ENCODE results near the gene C1QL1. TPM values are rescaled to one million over a fixed set of nuclear protein-coding genes. Genes with fewer than 3 reads are reported as not detected.

The C1QL1 gene
- total and polyA plus RNA-seq, 9 of the 15 experiments (the other 6 are each of a cell fraction or from before 2014, with no cell fraction given), result 0.07 to 0.12 (median 0.09) TPM; not detected in 6

DNA sequence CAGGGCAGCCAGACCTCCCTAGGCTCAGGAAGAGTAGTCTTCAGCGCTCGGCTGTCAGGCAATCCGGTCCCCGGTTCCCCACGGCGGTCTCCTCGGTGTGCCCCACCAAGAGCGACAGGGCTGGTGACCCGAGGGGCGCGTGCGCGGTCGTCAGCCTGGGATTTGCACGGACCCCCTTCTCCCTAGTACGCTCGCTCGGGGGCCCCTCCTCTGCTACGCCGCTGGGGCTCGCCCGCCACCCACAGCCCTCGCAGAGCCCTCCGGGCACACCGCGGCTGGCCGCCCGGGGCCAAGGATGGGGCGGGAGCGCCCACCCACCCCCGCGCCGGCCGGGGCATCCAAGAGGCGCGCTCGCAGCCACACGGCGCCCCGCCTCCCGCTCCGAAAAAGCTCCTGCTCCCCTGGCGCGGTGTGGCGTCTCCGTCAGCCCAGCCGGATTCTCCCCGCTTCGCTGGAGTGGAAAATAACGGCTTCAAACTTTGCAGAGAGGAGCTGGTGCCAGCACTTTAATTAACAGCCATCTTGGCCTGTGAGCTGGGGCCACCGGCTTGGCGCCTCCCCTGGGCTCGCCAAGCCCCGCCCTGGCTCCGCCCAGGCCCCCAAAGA, 2.1 kb upstream of the C1QL1 start (continued):
- TF ChIP-seq, protein P1, sequence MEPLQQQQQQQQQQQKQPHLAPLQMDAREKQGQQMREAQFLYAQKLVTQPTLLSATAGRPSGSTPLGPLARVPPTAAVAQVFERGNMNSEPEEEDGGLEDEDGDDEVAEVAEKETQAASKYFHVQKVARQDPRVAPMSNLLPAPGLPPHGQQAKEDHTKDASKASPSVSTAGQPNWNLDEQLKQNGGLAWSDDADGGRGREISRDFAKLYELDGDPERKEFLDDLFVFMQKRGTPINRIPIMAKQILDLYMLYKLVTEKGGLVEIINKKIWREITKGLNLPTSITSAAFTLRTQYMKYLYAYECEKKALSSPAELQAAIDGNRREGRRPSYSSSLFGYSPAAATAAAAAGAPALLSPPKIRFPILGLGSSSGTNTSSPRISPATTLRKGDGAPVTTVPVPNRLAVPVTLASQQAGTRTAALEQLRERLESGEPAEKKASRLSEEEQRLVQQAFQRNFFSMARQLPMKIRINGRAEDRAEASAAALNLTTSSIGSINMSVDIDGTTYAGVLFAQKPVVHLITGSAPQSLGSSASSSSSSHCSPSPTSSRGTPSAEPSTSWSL (CRISPR knock-in tag; IDR thresholded peaks at IDR 0.05; ENCODE audit: borderline replicate concordance), result no peak
- TF ChIP-seq, protein P2, sequence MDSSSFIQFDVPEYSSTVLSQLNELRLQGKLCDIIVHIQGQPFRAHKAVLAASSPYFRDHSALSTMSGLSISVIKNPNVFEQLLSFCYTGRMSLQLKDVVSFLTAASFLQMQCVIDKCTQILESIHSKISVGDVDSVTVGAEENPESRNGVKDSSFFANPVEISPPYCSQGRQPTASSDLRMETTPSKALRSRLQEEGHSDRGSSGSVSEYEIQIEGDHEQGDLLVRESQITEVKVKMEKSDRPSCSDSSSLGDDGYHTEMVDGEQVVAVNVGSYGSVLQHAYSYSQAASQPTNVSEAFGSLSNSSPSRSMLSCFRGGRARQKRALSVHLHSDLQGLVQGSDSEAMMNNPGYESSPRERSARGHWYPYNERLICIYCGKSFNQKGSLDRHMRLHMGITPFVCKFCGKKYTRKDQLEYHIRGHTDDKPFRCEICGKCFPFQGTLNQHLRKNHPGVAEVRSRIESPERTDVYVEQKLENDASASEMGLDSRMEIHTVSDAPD (CRISPR knock-in tag; IDR thresholded peaks at IDR 0.05), result no peak
- TF ChIP-seq ASH1L (IDR thresholded peaks at IDR 0.05; ENCODE audit: borderline replicate concordance, low read depth, partially characterized antibody), result no peak
- TF ChIP-seq, protein P3, sequence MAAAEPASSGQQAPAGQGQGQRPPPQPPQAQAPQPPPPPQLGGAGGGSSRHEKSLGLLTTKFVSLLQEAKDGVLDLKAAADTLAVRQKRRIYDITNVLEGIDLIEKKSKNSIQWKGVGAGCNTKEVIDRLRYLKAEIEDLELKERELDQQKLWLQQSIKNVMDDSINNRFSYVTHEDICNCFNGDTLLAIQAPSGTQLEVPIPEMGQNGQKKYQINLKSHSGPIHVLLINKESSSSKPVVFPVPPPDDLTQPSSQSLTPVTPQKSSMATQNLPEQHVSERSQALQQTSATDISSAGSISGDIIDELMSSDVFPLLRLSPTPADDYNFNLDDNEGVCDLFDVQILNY (CRISPR knock-in tag; IDR thresholded peaks at IDR 0.05), result no peak
- TF ChIP-seq ZNF445 (CRISPR knock-in tag; IDR thresholded peaks at IDR 0.05; ENCODE audit: low read depth), result no peak
- no peak for TF ChIP-seq ZNF217 (CRISPR knock-in tag; IDR thresholded peaks at IDR 0.05)
- TF ChIP-seq HSF4 (CRISPR knock-in tag; IDR thresholded peaks at IDR 0.05; ENCODE audit: borderline replicate concordance), result no peak

Measured in K562 (cell line).